GM06990 (cell line): ENCODE results near the gene TAPT1.

Experiments
- DNase-seq: peaks from one replicate; pipeline ENCODE4 v3.0.0-alpha.2; 2011; ENCODE audit not compliant: insufficient read length; ENCODE audit errors: extremely low read depth
- H3K27me3 ChIP-seq: replicated peaks from 2 replicates; pipeline ENCODE4 v1.6.0; 2011; ENCODE audit warnings: low read length; ENCODE audit not compliant: control insufficient read depth, insufficient read depth
- H3K36me3 ChIP-seq: 2 replicates; pipeline ENCODE4 v1.5.1; 2011; ENCODE audit warnings: low read length; ENCODE audit not compliant: control insufficient read depth, insufficient read depth
- H3K4me3 ChIP-seq: replicated peaks from 2 replicates; pipeline ENCODE4 v1.5.1; 2011; ENCODE audit warnings: low read depth, mild to moderate bottlenecking, control low read depth, low read length
- CTCF ChIP-seq: IDR thresholded peaks from 2 replicates; pipeline ENCODE4 v1.5.1; 2011; ENCODE audit warnings: low read length, control low read depth, mild to moderate bottlenecking, inconsistent platforms; ENCODE audit not compliant: insufficient read depth, poor library complexity, severe bottlenecking

TAPT1 gene

GRCh38 chr4:16124232-16124631 lies 102.0 kb downstream of the TAPT1 start:
- no peak for DNase-seq
- Histone ChIP-seq H3K36me3 (no peaks in the 10 kb centered on the region), H3K27me3 (no peaks in the 10 kb centered on the region), H3K4me3 (no peak overlapping the region)
- no peak for TF ChIP-seq CTCF

GRCh38 chr4:16123356-16124084 lies 102.8 kb downstream of the TAPT1 start:
- Histone ChIP-seq H3K27me3 (no peaks in the 10 kb centered on the region), H3K36me3 (no peaks in the 10 kb centered on the region), H3K4me3 (no peak overlapping the region)
- no peak for DNase-seq
- TF ChIP-seq CTCF: no peak

GRCh38 chr4:16122784-16123183 lies 103.5 kb downstream of the TAPT1 start:
- Histone ChIP-seq H3K4me3 (no peak overlapping the region), H3K36me3 (no peaks in the 10 kb centered on the region), H3K27me3 (no peaks in the 10 kb centered on the region)

GRCh38 chr4:16122308-16122711 lies 104.0 kb downstream of the TAPT1 start:
- Histone ChIP-seq H3K27me3 (no peaks in the 10 kb centered on the region), H3K4me3 (no peak overlapping the region), H3K36me3 (no peaks in the 10 kb centered on the region)
- no peak for TF ChIP-seq CTCF
- no peak for DNase-seq

More at GRCh38 chr4:16122784-16123183, 103.5 kb downstream of the TAPT1 start:
- DNase-seq: no peak
- TF ChIP-seq CTCF: no peak

- no peaks in the 10 kb centered on the region for H3K27me3 ChIP-seq
- no peaks in the 10 kb centered on the region for H3K36me3 ChIP-seq
- no peak overlapping the region for H3K4me3 ChIP-seq
- TF ChIP-seq CTCF: no peak
- DNase-seq: peak; percentile 1
Observed at GRCh38 chr4:16120720-16121119, 105.6 kb downstream of the TAPT1 start.
